Fibroblast of the conjunctiva (primary cell): ENCODE data around the gene TKT.

Experiments used
- DNase-seq: peaks from one replicate; pipeline ENCODE4 v3.0.0-alpha.2; 2010; ENCODE audit warnings: low read depth

The TKT gene

GRCh38 chr3:53225651-53226050 lies 30.2 kb downstream of the TKT start:
- no peak for DNase-seq

- no peak for DNase-seq
Measured at GRCh38 chr3:53225181-53225580, 30.6 kb downstream of the TKT start.

GRCh38 chr3:53224536-53224935 lies 31.3 kb downstream of the TKT start:
- no peak for DNase-seq

GRCh38 chr3:53224026-53224425 lies 31.8 kb downstream of the TKT start:
- no peak for DNase-seq

- no peak for DNase-seq
Measured at GRCh38 chr3:53223541-53223966, 32.3 kb downstream of the TKT start.

- no peak for DNase-seq
Measured at GRCh38 chr3:53223025-53223424, 32.8 kb downstream of the TKT start.

- DNase-seq = no peak
Measured at GRCh38 chr3:53222183-53222901, 33.5 kb downstream of the TKT start.

GRCh38 chr3:53221827-53222182 lies 34.0 kb downstream of the TKT start:
- DNase-seq = no peak

GRCh38 chr3:53221345-53221744 lies 34.5 kb downstream of the TKT start:
- no peak for DNase-seq

GRCh38 chr3:53219895-53220483 lies 35.8 kb downstream of the TKT start:
- peak; percentile 73 for DNase-seq

- no peak for DNase-seq
Measured at GRCh38 chr3:53218131-53218530, 37.7 kb downstream of the TKT start.

- DNase-seq = no peak
Measured at GRCh38 chr3:53217175-53217574, 38.6 kb downstream of the TKT start.

- DNase-seq = no peak
Measured at GRCh38 chr3:53216723-53217122, 39.1 kb downstream of the TKT start.

GRCh38 chr3:53215816-53216215 lies 40.0 kb downstream of the TKT start:
- no peak for DNase-seq

GRCh38 chr3:53213276-53213675 lies 42.5 kb downstream of the TKT start:
- no peak for DNase-seq

- no peak for DNase-seq
Measured at GRCh38 chr3:53211706-53212702, 43.8 kb downstream of the TKT start.

GRCh38 chr3:53202331-53203015 lies 53.3 kb downstream of the TKT start:
- no peak for DNase-seq

- no peak for DNase-seq
Measured at GRCh38 chr3:53200501-53201498, 55.0 kb downstream of the TKT start.

GRCh38 chr3:53199834-53200233 lies 56.0 kb downstream of the TKT start:
- no peak for DNase-seq

GRCh38 chr3:53198996-53199395 lies 56.8 kb downstream of the TKT start:
- DNase-seq = no peak
